Left lung (tissue), 10 donors: ENCODE measurements around the gene CCDC159. TPM values are rescaled to one million over a fixed set of nuclear protein-coding genes. Genes with fewer than 3 reads are reported as not detected.
A peak's percentile ranks its signal among the peaks of the same experiment; 100 is the strongest.
"Not testable (repeated sequence)": the region's sequence is repeated elsewhere in the genome, so short reads cannot be mapped to it uniquely, and the experiment has no call there.

Source experiments
- ATAC-seq: fragments of 200-7000 bp; cut with Tn5 transposase; one replicate; pipeline ENCODE4 v1.9.1; 2020; ENCODE audit warnings: moderate library complexity
- DNase-seq, 4 donors: peaks; one replicate each; pipeline ENCODE4 v3.0.0-alpha.2; 2013 to 2020
- H3K27ac ChIP-seq, 2 donors: fragments of 200-600 bp; sonication (generic) in 1 of 2; one replicate each; pipeline versions ENCODE4 v1.5.0 to v1.8.0; 2020 to 2021
- H3K27me3 ChIP-seq, 2 donors: fragments of 200-600 bp; sonication (generic) in 1 of 2; one replicate each; pipeline versions ENCODE4 v1.5.0 to v1.8.0; 2020 to 2021
- H3K36me3 ChIP-seq, 2 donors: fragments of 200-600 bp; sonication (generic) in 1 of 2; one replicate each; pipeline versions ENCODE4 v1.5.0 to v1.8.0; 2020 to 2021
- H3K4me1 ChIP-seq, 2 donors: fragments of 200-600 bp; one replicate each; pipeline ENCODE4 v1.8.0; 2021
- H3K4me3 ChIP-seq, 2 donors: fragments of 200-600 bp; sonication (generic) in 1 of 2; one replicate each; pipeline versions ENCODE4 v1.5.0 to v1.8.0; 2020 to 2021; ENCODE audit warnings: mild to moderate bottlenecking in 1 of 2
- H3K9me3 ChIP-seq, 2 donors: fragments of 200-600 bp; sonication (generic) in 1 of 2; one replicate each; pipeline versions ENCODE4 v1.5.0 to v1.8.0; 2020 to 2021
- intact Hi-C, 2 donors: fragments of 100-400 bp; cut with DNase I; formaldehyde crosslinking; loops; one replicate each; pipeline versions ENCODE4 v1.11.2 to v1.14.2; 2022
- polyA plus RNA-seq, 6 donors: library from polyadenylated mRNA; unstranded; fragments of 120-200 nt; gene quantifications; one replicate each; pipeline ENCODE4 v1.2.1, GENCODE V29; 2013; ENCODE audit not compliant: insufficient read length in 6 of 6
- total RNA-seq, 2 donors: library from RNA; stranded (reverse); fragmentation: NEBNext Ultra II Directional; extraction: Animal tissue kit (Norgen Biotek cat#: 25700); gene quantifications; one replicate each; pipeline ENCODE4 v1.2.1, GENCODE V29; 2021
- TF ChIP-seq, protein P1 (sequence below), 2 donors: fragments of 200-600 bp; sonication (generic) in 1 of 2; IDR thresholded peaks; one replicate each; pipeline versions ENCODE4 v1.5.0 to v1.8.0; 2021; ENCODE audit warnings: antibody characterized with exemption in 2 of 2
- donor health status: DM: no; HTN: yes; CAD: no.
- donor health status: DM: no; HTN: no; CAD: no.

CCDC159 gene
- total and polyA plus RNA-seq, 8 donors: 29.9 to 56.4 (median 44.7) TPM

- peak in 1 of 4 donors; percentile 19 for DNase-seq
- H3K4me1 ChIP-seq: no peaks in the 10 kb centered on the region
- H3K4me3 ChIP-seq: no peak overlapping the region
- no peak overlapping the region for H3K27ac ChIP-seq
- intact Hi-C loops: no loop called here
- no peaks in the 10 kb centered on the region for H3K27me3 ChIP-seq
- no peak for ATAC-seq
- no peaks in the 10 kb centered on the region for H3K9me3 ChIP-seq
- H3K36me3 ChIP-seq: no peaks in the 10 kb centered on the region
- TF ChIP-seq, protein P1, sequence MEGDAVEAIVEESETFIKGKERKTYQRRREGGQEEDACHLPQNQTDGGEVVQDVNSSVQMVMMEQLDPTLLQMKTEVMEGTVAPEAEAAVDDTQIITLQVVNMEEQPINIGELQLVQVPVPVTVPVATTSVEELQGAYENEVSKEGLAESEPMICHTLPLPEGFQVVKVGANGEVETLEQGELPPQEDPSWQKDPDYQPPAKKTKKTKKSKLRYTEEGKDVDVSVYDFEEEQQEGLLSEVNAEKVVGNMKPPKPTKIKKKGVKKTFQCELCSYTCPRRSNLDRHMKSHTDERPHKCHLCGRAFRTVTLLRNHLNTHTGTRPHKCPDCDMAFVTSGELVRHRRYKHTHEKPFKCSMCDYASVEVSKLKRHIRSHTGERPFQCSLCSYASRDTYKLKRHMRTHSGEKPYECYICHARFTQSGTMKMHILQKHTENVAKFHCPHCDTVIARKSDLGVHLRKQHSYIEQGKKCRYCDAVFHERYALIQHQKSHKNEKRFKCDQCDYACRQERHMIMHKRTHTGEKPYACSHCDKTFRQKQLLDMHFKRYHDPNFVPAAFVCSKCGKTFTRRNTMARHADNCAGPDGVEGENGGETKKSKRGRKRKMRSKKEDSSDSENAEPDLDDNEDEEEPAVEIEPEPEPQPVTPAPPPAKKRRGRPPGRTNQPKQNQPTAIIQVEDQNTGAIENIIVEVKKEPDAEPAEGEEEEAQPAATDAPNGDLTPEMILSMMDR (IDR thresholded peaks at IDR 0.05): no peak
Observed at GRCh38 chr19:11306337-11306736, 40.0 kb upstream of the CCDC159 start.

- H3K27me3 ChIP-seq, ATAC-seq, H3K9me3 ChIP-seq, intact Hi-C loops, H3K36me3 ChIP-seq: not testable (repeated sequence)
- H3K4me3 ChIP-seq: peak overlapping the region in 1 of 2 donors; percentile 22
- H3K4me1 ChIP-seq: peaks cover 26 to 86% of the 10 kb centered on the region in 2 donors
- DNase-seq: peak in 1 of 4 donors; percentile 6
- H3K27ac ChIP-seq: peak overlapping the region in 1 of 2 donors; percentile 94
Observed at GRCh38 chr19:11320278-11320995, 25.9 kb upstream of the CCDC159 start.

DNA sequence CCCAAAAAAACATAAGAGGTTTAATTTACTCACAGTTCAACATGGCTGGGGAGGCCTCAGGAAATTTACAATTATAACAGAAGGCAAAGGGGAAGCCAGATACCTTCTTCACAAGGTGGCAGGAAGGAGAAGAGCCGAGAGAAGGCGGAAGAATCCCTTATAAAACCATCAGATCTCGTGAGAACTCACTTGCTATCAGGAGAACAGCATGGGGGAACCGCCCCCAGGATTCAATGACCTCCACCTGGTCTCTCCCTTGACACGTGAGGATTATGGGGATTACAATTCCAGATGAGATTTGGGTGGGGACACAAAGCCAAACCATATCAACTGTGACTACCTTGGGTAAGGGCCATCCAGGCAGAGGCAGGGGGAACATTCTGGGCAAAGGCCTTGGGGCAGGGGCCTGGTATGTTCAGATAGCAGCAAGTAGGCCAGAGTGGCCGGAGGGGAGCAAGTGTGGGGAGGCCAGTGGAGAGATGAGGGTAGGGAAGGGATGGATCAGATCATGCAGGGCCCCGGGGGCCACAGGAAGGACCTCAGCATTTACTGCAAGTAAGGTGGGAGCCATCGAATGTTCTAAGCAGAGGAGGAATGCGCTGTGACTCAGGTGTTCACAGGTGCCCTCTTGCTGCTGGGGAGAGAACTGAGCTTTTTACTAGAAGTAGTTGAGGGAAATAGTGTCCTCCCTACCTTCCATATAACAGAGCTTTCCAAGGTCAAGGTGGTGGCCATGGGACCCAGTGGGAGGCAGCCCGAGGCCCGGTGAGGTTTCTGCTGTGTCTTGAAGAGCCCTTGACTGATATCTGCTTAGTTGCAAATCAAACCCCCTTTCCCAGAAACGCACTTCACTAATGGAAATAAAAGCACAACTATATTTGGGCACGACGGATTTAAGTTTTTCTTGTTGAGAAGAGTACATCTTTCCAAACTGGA lies 24.9 kb upstream of the CCDC159 start:
- H3K27ac ChIP-seq: peak overlapping the region in 1 of 2 donors; percentile 94
- H3K4me1 ChIP-seq: peaks cover 26 to 96% of the 10 kb centered on the region in 2 donors
- TF ChIP-seq, protein P1 (IDR thresholded peaks at IDR 0.05): peak in 1 of 2 donors; percentile 6
- ATAC-seq: peak; percentile 2
- H3K9me3 ChIP-seq: no peaks in the 10 kb centered on the region
- intact Hi-C loops: no loop called here
- peaks cover 0 to 17% of the 10 kb centered on the region in 2 donors for H3K36me3 ChIP-seq
- no peaks in the 10 kb centered on the region for H3K27me3 ChIP-seq
- peak overlapping the region in 1 of 2 donors; percentile 22 for H3K4me3 ChIP-seq
- DNase-seq: peak in 1 of 4 donors; percentile 54

DNA sequence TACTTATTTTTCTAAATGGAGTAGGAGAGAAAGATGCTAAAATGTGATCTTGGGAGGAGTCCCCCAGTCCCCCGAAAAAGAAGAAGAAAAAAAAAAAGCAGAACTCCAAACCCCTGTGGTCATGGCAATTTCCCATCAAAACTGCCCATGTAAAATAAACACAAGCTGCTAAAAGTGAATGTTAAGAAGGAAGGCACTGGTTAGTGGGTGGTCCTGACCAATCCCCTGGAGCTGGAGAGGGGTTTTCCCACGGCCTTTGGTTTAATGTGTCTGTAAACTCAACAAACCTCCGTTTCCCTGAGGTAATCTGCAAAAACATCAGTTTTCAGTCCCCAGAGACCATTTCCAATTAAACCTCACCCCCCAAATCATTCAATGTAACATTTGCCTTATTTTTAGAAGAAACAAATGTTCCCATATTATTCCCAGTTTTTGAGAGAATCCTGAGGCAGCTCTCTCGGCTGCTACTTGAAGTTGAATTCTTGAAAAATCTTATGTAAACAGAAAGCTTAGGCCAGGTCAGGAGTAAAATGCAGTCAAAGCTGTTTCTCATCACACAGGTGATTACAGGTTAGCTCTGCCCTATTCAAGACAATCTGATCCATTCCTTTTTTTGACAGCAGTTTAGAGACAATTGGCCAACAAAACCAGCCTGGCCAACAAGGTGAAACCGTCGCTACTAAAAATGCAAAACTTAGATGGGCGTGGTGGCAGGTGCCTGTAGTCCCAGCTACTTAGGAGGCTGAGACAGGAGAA lies 23.9 kb upstream of the CCDC159 start:
- intact Hi-C loops: no loop called here
- peak in 2 of 4 donors; percentile 5 to 41 for DNase-seq
- no peaks in the 10 kb centered on the region for H3K9me3 ChIP-seq

More for the DNA sequence above, 23.9 kb upstream of the CCDC159 start:
- Histone ChIP-seq H3K36me3 (peaks cover 0 to 27% of the 10 kb centered on the region in 2 donors), H3K4me3 (no peak overlapping the region), H3K27ac (peak overlapping the region; percentile 76 to 94), H3K27me3 (no peaks in the 10 kb centered on the region), H3K4me1 (peaks cover 26 to 88% of the 10 kb centered on the region in 2 donors)
- TF ChIP-seq, protein P1 (IDR thresholded peaks at IDR 0.05): no peak
- ATAC-seq: peak; percentile 49
